GM12801 (cell line): Measurements from ENCODE around the gene ATG3.

Experiments used
- CTCF ChIP-seq: IDR thresholded peaks from one replicate; pipeline ENCODE4 v1.5.1; 2011; ENCODE audit warnings: control low read depth; ENCODE audit not compliant: insufficient read length; ENCODE audit errors: extremely low read depth

The ATG3 gene

DNA sequence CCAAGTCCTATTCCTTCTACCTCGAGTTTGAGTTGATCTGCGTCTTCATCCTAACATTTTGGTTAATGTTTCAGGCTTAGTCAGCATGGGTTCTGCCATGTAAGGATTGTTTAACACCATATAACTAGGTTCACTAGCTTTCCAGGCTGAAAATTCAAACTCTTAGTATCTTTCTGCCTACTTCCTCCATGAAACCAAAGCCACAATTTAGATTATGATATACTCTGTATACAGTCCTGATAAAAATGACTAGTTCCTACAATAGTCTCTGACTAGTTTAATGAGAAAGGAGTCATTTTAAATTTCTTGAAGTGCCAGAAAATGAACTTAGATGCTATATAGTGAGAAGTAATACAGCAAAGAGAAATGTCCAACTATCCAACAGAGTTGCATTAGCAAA is 55.9 kb downstream of the ATG3 start:
- TF ChIP-seq CTCF, result no peak

DNA sequence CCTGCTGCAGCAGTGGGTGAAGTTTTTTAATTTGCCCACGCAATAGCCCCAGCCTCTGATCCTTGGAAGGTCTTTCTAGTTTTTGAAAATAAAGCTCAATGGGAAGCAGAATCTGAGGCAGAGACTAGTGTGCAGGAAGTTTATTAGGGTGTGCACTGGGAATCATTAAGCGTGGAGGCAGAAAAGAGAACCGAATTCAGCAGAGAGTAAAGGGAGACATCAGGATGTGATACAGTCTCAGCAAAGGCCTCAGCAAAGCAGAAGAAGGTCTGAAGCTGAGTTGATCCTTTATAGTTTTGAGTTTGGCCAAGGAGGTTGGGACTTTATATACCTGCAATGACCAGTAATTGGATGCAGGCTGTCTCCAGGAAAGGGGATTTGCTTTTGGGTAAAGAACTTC is 57.6 kb downstream of the ATG3 start:
- TF ChIP-seq CTCF, result no peak

DNA sequence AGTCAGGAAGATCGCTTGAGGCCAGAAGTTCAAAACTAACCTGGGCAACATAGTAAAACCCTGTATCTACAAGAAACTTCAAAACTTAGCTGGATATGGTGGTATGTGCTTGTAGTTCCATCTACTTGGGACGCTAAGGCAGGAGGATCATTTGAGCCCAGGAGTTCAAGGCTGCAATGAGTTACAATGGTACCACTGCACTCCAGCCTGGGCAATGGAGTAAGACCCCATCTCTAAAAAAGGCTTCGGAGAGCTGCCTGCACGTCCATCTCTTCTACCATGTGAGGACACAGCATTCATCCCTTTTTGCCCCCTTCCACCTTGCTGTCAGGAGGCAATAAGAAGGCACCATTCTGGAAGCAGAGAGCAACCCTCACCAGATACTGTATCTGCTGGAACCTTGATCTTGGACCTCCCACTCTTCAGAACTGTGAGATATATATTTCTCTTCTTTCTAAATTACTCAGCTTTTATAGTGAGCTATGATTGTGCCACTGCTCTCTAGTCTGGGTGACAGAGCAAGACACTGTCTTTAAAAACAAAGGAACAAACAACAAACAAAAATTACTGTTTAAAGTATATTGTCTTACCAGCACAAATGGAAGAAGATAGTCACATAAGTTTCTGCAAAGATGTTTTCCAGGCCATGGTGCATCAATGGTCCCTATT is 58.3 kb downstream of the ATG3 start:
- TF ChIP-seq CTCF, result no peak

DNA sequence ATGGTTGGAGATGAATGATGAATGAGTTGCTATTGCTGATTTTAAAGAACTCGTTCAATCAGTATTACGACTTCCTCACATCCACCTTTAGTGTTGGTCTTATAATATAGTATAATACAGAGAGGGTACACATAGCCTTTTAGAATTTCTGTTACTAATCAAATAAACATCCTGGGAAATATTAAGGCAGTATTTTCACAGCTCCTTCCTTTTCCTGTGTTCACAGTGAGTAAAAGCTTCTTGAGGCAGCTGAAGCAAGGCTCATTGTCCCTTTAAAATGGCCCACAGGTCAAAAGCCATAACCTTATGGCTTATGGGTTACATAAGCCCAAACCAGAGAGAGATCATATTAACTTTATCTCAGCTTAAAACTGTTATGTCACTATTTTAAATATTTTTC is 61.1 kb downstream of the ATG3 start:
- TF ChIP-seq CTCF, result no peak

GRCh38 chr3:112498914-112499711 is 62.6 kb downstream of the ATG3 start, which contains the start of gene BTLA:
Gene BTLA (minus strand): TSS chr3:112499472. CDS start chr3:112499358, 114 bp downstream.
- no peak for TF ChIP-seq CTCF

DNA sequence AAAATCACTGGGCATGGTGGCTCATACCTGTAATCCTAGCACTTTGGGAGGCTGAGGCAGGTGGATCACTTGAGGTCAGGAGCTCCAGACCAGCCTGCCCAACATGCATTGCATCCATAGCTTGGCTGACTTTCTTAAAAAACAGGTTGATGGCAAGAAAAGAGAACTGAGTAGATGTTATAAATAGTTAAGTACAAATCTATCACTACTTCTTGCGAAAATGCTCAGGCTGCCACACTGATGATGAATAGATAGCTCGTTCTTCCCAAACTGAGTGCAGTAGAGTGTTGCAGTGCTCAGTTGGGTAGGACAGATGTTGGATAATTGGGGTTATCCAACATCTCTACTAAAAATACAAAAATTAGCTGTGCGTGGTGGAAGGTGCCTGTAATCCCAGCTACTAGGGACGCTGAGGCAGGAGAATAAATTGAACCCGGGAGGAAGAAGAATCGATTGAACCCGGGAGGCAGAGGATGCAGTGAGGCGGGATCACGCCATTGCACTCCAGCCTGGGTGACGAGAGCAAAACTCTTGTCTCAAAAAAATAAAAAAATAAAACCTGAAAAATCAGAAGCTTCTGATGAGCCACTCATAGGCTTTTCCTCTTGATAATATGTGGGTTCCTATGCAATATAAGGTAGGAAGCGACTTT is 63.7 kb downstream of the ATG3 start:
- no peak for TF ChIP-seq CTCF

GRCh38 chr3:112496366-112497067 is 65.2 kb downstream of the ATG3 start:
- no peak for TF ChIP-seq CTCF
